Glutamatergic neuron (in vitro differentiated cells): ENCODE measurements around the gene YEATS2. TPM values are rescaled to one million over a fixed set of nuclear protein-coding genes. Genes with fewer than 3 reads are reported as not detected.
"Not testable (repeated sequence)": the region's sequence is repeated elsewhere in the genome, so short reads cannot be mapped to it uniquely, and the experiment has no call there.

Source experiments
- DNase-seq: peaks from one replicate; pipeline ENCODE4 v3.0.0; 2022
- H3K27ac Mint-ChIP-seq: one replicate; pipeline ENCODE4 v1.8.0; 2020; ENCODE audit warnings: mild to moderate bottlenecking, mixed read lengths, inconsistent platforms; ENCODE audit not compliant: unreplicated experiment
- H3K27me3 Mint-ChIP-seq: one replicate; pipeline ENCODE4 v1.8.0; 2020; ENCODE audit warnings: mild to moderate bottlenecking, moderate library complexity, mixed read lengths, inconsistent platforms; ENCODE audit not compliant: unreplicated experiment
- H3K36me3 Mint-ChIP-seq: one replicate; pipeline ENCODE4 v1.8.0; 2020; ENCODE audit warnings: mild to moderate bottlenecking, mixed read lengths, inconsistent platforms; ENCODE audit not compliant: unreplicated experiment
- H3K4me1 Mint-ChIP-seq: one replicate; pipeline ENCODE4 v1.8.0; 2020; ENCODE audit warnings: mild to moderate bottlenecking, low read depth, mixed read lengths, inconsistent platforms; ENCODE audit not compliant: unreplicated experiment
- H3K4me3 Mint-ChIP-seq: one replicate; pipeline ENCODE4 v1.8.0; 2020; ENCODE audit warnings: mild to moderate bottlenecking, mixed read lengths, inconsistent platforms; ENCODE audit not compliant: unreplicated experiment
- H3K9me3 Mint-ChIP-seq: one replicate; pipeline ENCODE4 v1.8.0; 2020; ENCODE audit warnings: mild to moderate bottlenecking, moderate library complexity, mixed read lengths, inconsistent platforms; ENCODE audit not compliant: unreplicated experiment
- CTCF ChIP-seq: fragments of 200-600 bp; sonication (generic); IDR thresholded peaks from one replicate; pipeline ENCODE4 v1.5.0; 2021; ENCODE audit not compliant: partially characterized antibody, unreplicated experiment
- total RNA-seq: library from RNA; stranded (reverse); fragmentation: NEBNext Ultra II Directional; extraction: Animal tissue kit (Norgen Biotek cat#: 25700); gene quantifications from one replicate; pipeline ENCODE4 v1.2.1, GENCODE V29; 2021; ENCODE audit not compliant: unreplicated experiment

Gene YEATS2
- total RNA-seq, 1 donor from 2014 or later, result 56.1 TPM

GRCh38 chr3:183730361-183730760 is 32.8 kb downstream of the YEATS2 start:
- H3K36me3 Mint-ChIP-seq, result no peaks in the 10 kb centered on the region
- no peak overlapping the region for H3K4me3 Mint-ChIP-seq
- H3K9me3 Mint-ChIP-seq, result no peaks in the 10 kb centered on the region
- H3K27me3 Mint-ChIP-seq, result no peaks in the 10 kb centered on the region
- TF ChIP-seq CTCF, result no peak
- DNase-seq, result no peak
- peaks cover 2% of the 10 kb centered on the region for H3K4me1 Mint-ChIP-seq
- H3K27ac Mint-ChIP-seq, result no peak overlapping the region

- Mint-ChIP-seq H3K9me3 (no peaks in the 10 kb centered on the region), H3K4me1 (peaks cover 3% of the 10 kb centered on the region), H3K4me3 (no peak overlapping the region), H3K27ac (no peak overlapping the region), H3K27me3 (no peaks in the 10 kb centered on the region), H3K36me3 (no peaks in the 10 kb centered on the region)
- no peak for DNase-seq
- no peak for TF ChIP-seq CTCF
These were observed 34.0 kb downstream of the YEATS2 start for GRCh38 chr3:183731611-183732010.

GRCh38 chr3:183733553-183733952 is 36.0 kb downstream of the YEATS2 start:
- H3K36me3 Mint-ChIP-seq, result no peaks in the 10 kb centered on the region

GRCh38 chr3:183734750-183735494 is 37.3 kb downstream of the YEATS2 start:
- Mint-ChIP-seq H3K27me3 (no peaks in the 10 kb centered on the region), H3K4me3 (no peak overlapping the region), H3K36me3 (no peaks in the 10 kb centered on the region), H3K4me1 (peaks cover 3% of the 10 kb centered on the region), H3K9me3 (no peaks in the 10 kb centered on the region), H3K27ac (no peak overlapping the region)
- no peak for TF ChIP-seq CTCF
- no peak for DNase-seq

More at GRCh38 chr3:183733553-183733952, 36.0 kb downstream of the YEATS2 start:
- no peaks in the 10 kb centered on the region for H3K27me3 Mint-ChIP-seq
- DNase-seq, result no peak
- H3K27ac Mint-ChIP-seq, result no peak overlapping the region
- H3K4me1 Mint-ChIP-seq, result peaks cover 3% of the 10 kb centered on the region
- no peak for TF ChIP-seq CTCF
- H3K4me3 Mint-ChIP-seq, result no peak overlapping the region
- H3K9me3 Mint-ChIP-seq, result no peaks in the 10 kb centered on the region

GRCh38 chr3:183737116-183737515 is 39.5 kb downstream of the YEATS2 start:
- H3K27me3 Mint-ChIP-seq, result no peaks in the 10 kb centered on the region
- peaks cover 3% of the 10 kb centered on the region for H3K4me1 Mint-ChIP-seq
- no peak overlapping the region for H3K4me3 Mint-ChIP-seq
- peaks cover 5% of the 10 kb centered on the region for H3K36me3 Mint-ChIP-seq
- H3K27ac Mint-ChIP-seq, result no peak overlapping the region
- TF ChIP-seq CTCF, result no peak
- H3K9me3 Mint-ChIP-seq, result peaks cover 4% of the 10 kb centered on the region
- no peak for DNase-seq

- DNase-seq, H3K4me3 Mint-ChIP-seq, H3K9me3 Mint-ChIP-seq, H3K4me1 Mint-ChIP-seq, H3K27me3 Mint-ChIP-seq, H3K27ac Mint-ChIP-seq, H3K36me3 Mint-ChIP-seq: not testable (repeated sequence)
These were observed 42.6 kb downstream of the YEATS2 start for GRCh38 chr3:183740154-183740553.
